NB4 (cell line): Measurements from ENCODE around the gene DTNB.

Source experiments
- CTCF ChIP-seq: IDR thresholded peaks from one replicate; pipeline ENCODE4 v1.5.1; 2012; ENCODE audit warnings: low read depth, low read length
- MAX ChIP-seq: IDR thresholded peaks from 2 replicates; pipeline ENCODE4 v1.6.1; 2011; ENCODE audit warnings: low read depth, low read length

GRCh38 chr2:25566094-25566493 is 107.3 kb downstream of the DTNB start:
- no peak for TF ChIP-seq CTCF
- no peak for TF ChIP-seq MAX
